ENCODE data around the gene TRAPPC2. TPM values are rescaled to one million over a fixed set of nuclear protein-coding genes. Genes with fewer than 3 reads are reported as not detected.

The TRAPPC2 gene
- total and polyA plus RNA-seq, 2 of the 4 experiments (the other 2 are of a cell fraction) = 11.3 to 13.8 TPM

- BruUV-seq (replicated peaks) = no TSS peak
- peak overlapping the region; percentile 16; the same call in 1 of the 2 replicates for H3K4me2 ChIP-seq (ENCODE audit: low read depth, low read length)
- no peak for TF ChIP-seq CHD1 (IDR thresholded peaks at IDR 0.05; ENCODE audit: low read depth, low read length)
- 0 out of 2 replicates have a peak, but pooled peaks have one; percentile 36 for TF ChIP-seq CEBPB (IDR thresholded peaks at IDR 0.05; ENCODE audit: low read depth, low read length)
- H4K5ac ChIP-seq (ENCODE audit: low read depth, low read length) = no peak overlapping the region
- H4K8ac ChIP-seq (ENCODE audit: low read depth in 2 of 2, low read length in 2 of 2) = no peak overlapping the region
- DNase-seq (peak; percentile 67), ATAC-seq (ENCODE audit: low read depth) (peak; percentile 56)
- H3K56ac ChIP-seq (ENCODE audit: extremely low read depth, insufficient read depth, low read length) = no peak overlapping the region
- H3K23ac ChIP-seq (ENCODE audit: low read depth, low read length) = no peak overlapping the region
- intact Hi-C loops (cut with micrococcal nuclease) (no loop called here), dilution Hi-C loops (cut with HindIII; ENCODE audit: low sequenced_read_pairs, unreplicated experiment) (no loop called here), in situ Hi-C loops (cut with MboI; ENCODE audit: low sequenced_read_pairs) (no loop called here)
- no peak overlapping the region for H3K4me3 ChIP-seq (ENCODE audit: insufficient read depth, low read depth, low read length)
- H3K79me1 ChIP-seq (ENCODE audit: low read depth in 1 of 2, low read length in 2 of 2) = no peaks in the 10 kb centered on the region
- no peak overlapping the region for H2BK120ac ChIP-seq (ENCODE audit: low read depth, low read length)
- H3K14ac ChIP-seq (replicated peaks; ENCODE audit: low read depth, low read length) = no peak overlapping the region
- peaks cover 11% of the 10 kb centered on the region for H3K27me3 ChIP-seq (ENCODE audit: control insufficient read depth, insufficient read depth, low read length)
- H3K36me3 ChIP-seq (ENCODE audit: control insufficient read depth, insufficient read depth, low read length) = no peaks in the 10 kb centered on the region
- 90% methylated on average over 3 of the region's 6 CpGs; no CpG with 5 or more reads in 1 of the 2 experiments for WGBS, 2 experiments (ENCODE audit: extremely low coverage in 2 of 2, insufficient read length in 1 of 2)
- ChIA-PET POLR2A (ENCODE audit: unreplicated experiment) (interaction anchor here (0.5 kb wide), 1 partner anchor 198 kb away, joined by 4 read pairs; no protein-coding TSS in a partner anchor), CTCF (no interaction called here)
- H3K9me3 ChIP-seq (ENCODE audit: control insufficient read depth, insufficient read depth, low read length) = no peaks in the 10 kb centered on the region
- no peak overlapping the region for H2AFZ ChIP-seq (replicated peaks; ENCODE audit: low read length, poor library complexity)
- H4K91ac ChIP-seq (ENCODE audit: insufficient read depth, low read depth, low read length) = no peak overlapping the region
- H4K20me1 ChIP-seq (ENCODE audit: insufficient read depth, low read length) = no peaks in the 10 kb centered on the region
- no peak overlapping the region for H2BK5ac ChIP-seq (ENCODE audit: low read depth, low read length, poor library complexity, severe bottlenecking)
- no peaks in the 10 kb centered on the region for H3K9me1 ChIP-seq (ENCODE audit: insufficient read depth, low read length)
- H2AK9ac ChIP-seq (replicated peaks; ENCODE audit: low read depth, low read length, poor library complexity) = no peak overlapping the region
- H3K18ac ChIP-seq (ENCODE audit: low read depth, low read length) = no peak overlapping the region
- no peak overlapping the region for H2BK20ac ChIP-seq (ENCODE audit: low read depth, low read length)
- H3K9ac ChIP-seq (ENCODE audit: low read depth, low read length) = no peak overlapping the region
- H2BK15ac ChIP-seq (ENCODE audit: low read depth, low read length) = no peak overlapping the region
- H2AK5ac ChIP-seq (ENCODE audit: low read depth, low read length) = no peak overlapping the region
- no peak overlapping the region for H3K27ac ChIP-seq (ENCODE audit: insufficient read depth, low read length)
- peaks cover 7% of the 10 kb centered on the region; the same call in 1 of the 2 replicates for H3K4me1 ChIP-seq (ENCODE audit: control insufficient read depth, insufficient read depth, low read length)
- H3K4ac ChIP-seq (ENCODE audit: low read depth, low read length) = no peak overlapping the region
Measured at GRCh38 chrX:13662355-13662791, 72.0 kb downstream of the TRAPPC2 start.

Other genes starting within 250 kb of the TRAPPC2 start
- not detected in 2 replicates for gene EGFL6, start 165.0 kb downstream of the TRAPPC2 start, total RNA-seq (2012; rRNA removed)
- gene EGFL6, start 165.0 kb downstream of the TRAPPC2 start, polyA plus RNA-seq (2012; rRNA removed) = not detected in 2 replicates
- gene TCEANC, start 81.5 kb downstream of the TRAPPC2 start, total RNA-seq (2012; rRNA removed) = 1.4 and 2.5 TPM in 2 replicates
- 0.53 and 0.99 TPM in 2 replicates for gene TCEANC, start 81.5 kb downstream of the TRAPPC2 start, polyA plus RNA-seq (2012; rRNA removed)
- gene RAB9A, start 45.5 kb downstream of the TRAPPC2 start, total RNA-seq (2012; rRNA removed) = 15.8 and 26.7 TPM in 2 replicates
- 15.6 and 22.3 TPM in 2 replicates for gene RAB9A, start 45.5 kb downstream of the TRAPPC2 start, polyA plus RNA-seq (2012; rRNA removed)
- 8.4 and 10.6 TPM in 2 replicates for gene OFD1, start 128 bp upstream of the TRAPPC2 start, total RNA-seq (2012; rRNA removed)
- gene OFD1, start 128 bp upstream of the TRAPPC2 start, polyA plus RNA-seq (2012; rRNA removed) = 7.7 and 8.6 TPM in 2 replicates
- 4.2 and 5.9 TPM in 2 replicates for gene GPM6B, start 82.5 kb upstream of the TRAPPC2 start, total RNA-seq (2012; rRNA removed)
- 3.4 and 4.2 TPM in 2 replicates for gene GPM6B, start 82.5 kb upstream of the TRAPPC2 start, polyA plus RNA-seq (2012; rRNA removed)